GM21515 (cell line): ENCODE results near the gene ELOVL2.
"Not testable (repeated sequence)": the region's sequence is repeated elsewhere in the genome, so short reads cannot be mapped to it uniquely, and the experiment has no call there.

Source experiments
- ATAC-seq: cut with Tn5 transposase; IDR thresholded peaks from one replicate; pipeline ENCODE4 v1.9.1; 2021; ENCODE audit not compliant: unreplicated experiment

ELOVL2 gene

GRCh38 chr6:10989587-10989986, 54.5 kb downstream of the ELOVL2 start:
- no peak for ATAC-seq

- not testable (repeated sequence) for ATAC-seq
These were observed 59.1 kb downstream of the ELOVL2 start for GRCh38 chr6:10984959-10985358.

- ATAC-seq: no peak
These were observed 62.7 kb downstream of the ELOVL2 start for GRCh38 chr6:10981409-10981808.

GRCh38 chr6:10979603-10980002, 64.5 kb downstream of the ELOVL2 start:
- ATAC-seq: no peak

GRCh38 chr6:10977231-10977968, 66.7 kb downstream of the ELOVL2 start:
- no peak for ATAC-seq

GRCh38 chr6:10976571-10976970, 67.5 kb downstream of the ELOVL2 start:
- no peak for ATAC-seq

GRCh38 chr6:10972196-10972595, 71.9 kb downstream of the ELOVL2 start:
- no peak for ATAC-seq

- no peak for ATAC-seq
These were observed 73.4 kb downstream of the ELOVL2 start for GRCh38 chr6:10970731-10971130.

GRCh38 chr6:10968776-10969175, 75.3 kb downstream of the ELOVL2 start:
- no peak for ATAC-seq

- ATAC-seq: peak; percentile 92
These were observed 79.4 kb downstream of the ELOVL2 start for GRCh38 chr6:10964684-10965083.

- ATAC-seq: no peak
These were observed 81.0 kb downstream of the ELOVL2 start for GRCh38 chr6:10963113-10963512.

- no peak for ATAC-seq
These were observed 81.4 kb downstream of the ELOVL2 start for GRCh38 chr6:10962673-10963072.

GRCh38 chr6:10961837-10962236, 82.3 kb downstream of the ELOVL2 start:
- ATAC-seq: no peak

- no peak for ATAC-seq
These were observed 83.9 kb downstream of the ELOVL2 start for GRCh38 chr6:10960171-10960570.

GRCh38 chr6:10957414-10957886, 86.7 kb downstream of the ELOVL2 start:
- no peak for ATAC-seq

GRCh38 chr6:10956776-10957175, 87.3 kb downstream of the ELOVL2 start:
- no peak for ATAC-seq

- ATAC-seq: peak; percentile 87
These were observed 89.5 kb downstream of the ELOVL2 start for GRCh38 chr6:10954590-10955010.

- no peak for ATAC-seq
These were observed 92.3 kb downstream of the ELOVL2 start for GRCh38 chr6:10951675-10952282.

- no peak for ATAC-seq
These were observed 94.3 kb downstream of the ELOVL2 start for GRCh38 chr6:10949579-10950490.

- no peak for ATAC-seq
These were observed 96.1 kb downstream of the ELOVL2 start for GRCh38 chr6:10947966-10948365.

- no peak for ATAC-seq
These were observed 98.3 kb downstream of the ELOVL2 start for GRCh38 chr6:10945845-10946244.
